Measurements from ENCODE around the gene SRSF2. TPM values are rescaled to one million over a fixed set of nuclear protein-coding genes. Genes with fewer than 3 reads are reported as not detected.

SRSF2 gene
- polyA plus RNA-seq, 2 of the 4 experiments (the other 2 are of a cell fraction), result 338 to 412 TPM

- POLR2A ChIA-PET, result no interaction called here
- H3K4me1 ChIP-seq, result no peaks in the 10 kb centered on the region
These were observed 47.8 kb upstream of the SRSF2 start for GRCh38 chr17:76784926-76785325.

GRCh38 chr17:76783146-76783545 is 46.0 kb upstream of the SRSF2 start:
- Histone ChIP-seq H3K4me2 (no peak overlapping the region), H3K27ac (no peak overlapping the region), H3K4me1 (no peaks in the 10 kb centered on the region), H3K4me3 (no peak overlapping the region), H3K9me3 (no peaks in the 10 kb centered on the region)
- ChIA-PET CTCF (interaction anchor here (0.6 to 1.9 kb wide), 5 partner anchors 11 to 305 kb away, joined by 3 to 5 read pairs (median 4); no protein-coding TSS in a partner anchor), POLR2A (interaction anchor here (0.7 kb wide), 1 partner anchor 10 kb away, joined by 6 read pairs; no protein-coding TSS in a partner anchor)
- WGBS (ENCODE audit: missing lambda C conversion rate), result 85% methylated on average over 5 of the region's 5 CpGs
- no peak for ATAC-seq
- FAIRE-seq, result no peak
- TF ChIP-seq JUN (IDR thresholded peaks at IDR 0.05) (no peak), MAFK (IDR thresholded peaks at IDR 0.05; ENCODE audit: partially characterized antibody) (no peak), USF2 (IDR thresholded peaks at IDR 0.05) (no peak), HOXB13 (CRISPR knock-in tag; IDR thresholded peaks at IDR 0.05; ENCODE audit: low read depth) (no peak), ZSCAN20 (CRISPR knock-in tag; IDR thresholded peaks at IDR 0.05) (no peak), RFX5 (IDR thresholded peaks at IDR 0.05) (no peak), POLR2AphosphoS2 (conservative IDR thresholded peaks at IDR 0.05; ENCODE audit: low read length) (no peak), PBX3 (IDR thresholded peaks at IDR 0.05) (no peak), HOXA7 (CRISPR knock-in tag; IDR thresholded peaks at IDR 0.05) (no peak), NR3C1 (IDR thresholded peaks at IDR 0.05) (no peak), RARB (CRISPR knock-in tag; IDR thresholded peaks at IDR 0.05) (no peak), BCL3 (IDR thresholded peaks at IDR 0.05) (no peak), MAX (IDR thresholded peaks at IDR 0.05) (no peak), FOXS1 (CRISPR knock-in tag; IDR thresholded peaks at IDR 0.05) (no peak)
- no peak for DNase-seq (ENCODE audit: low read depth in 1 of 2, low spot score in 1 of 2)

More at GRCh38 chr17:76784926-76785325, 47.8 kb upstream of the SRSF2 start:
- CTCF ChIA-PET, result interaction anchor here (1.5 to 2.0 kb wide), 3 partner anchors 32 to 303 kb away, joined by 3 to 6 read pairs (median 4); no protein-coding TSS in a partner anchor
- no peak overlapping the region for H3K4me2 ChIP-seq
- FAIRE-seq (no peak), ATAC-seq (no peak), DNase-seq (ENCODE audit: low read depth in 1 of 2, low spot score in 1 of 2) (no peak)
- no peaks in the 10 kb centered on the region for H3K9me3 ChIP-seq
- no peak overlapping the region for H3K27ac ChIP-seq
- no peak overlapping the region for H3K4me3 ChIP-seq
- TF ChIP-seq CHD2 (IDR thresholded peaks at IDR 0.05; ENCODE audit: low read length, partially characterized antibody), result no peak
- no peak for TF ChIP-seq FOXS1 (CRISPR knock-in tag; IDR thresholded peaks at IDR 0.05)
- TF ChIP-seq CBX8 (IDR thresholded peaks at IDR 0.05), result no peak
- no peak for TF ChIP-seq CHD4 (IDR thresholded peaks at IDR 0.05; ENCODE audit: borderline replicate concordance)
- TF ChIP-seq MAZ (IDR thresholded peaks at IDR 0.05; ENCODE audit: borderline replicate concordance, low read depth, low read length), result no peak
- no peak for TF ChIP-seq HOXB5 (CRISPR knock-in tag; IDR thresholded peaks at IDR 0.05)
- TF ChIP-seq HES2 (IDR thresholded peaks at IDR 0.05), result no peak
- TF ChIP-seq GATA3 (IDR thresholded peaks at IDR 0.05; ENCODE audit: borderline replicate concordance), result no peak
- whole genome bisulfite sequencing (ENCODE audit: missing lambda C conversion rate), result 87% methylated on average over 3 of the region's 3 CpGs
